C4-2B (cell line): Measurements from ENCODE around the gene PRKAR2B.

Experiments
- ZFX ChIP-seq: fragments of 450-650 bp; IDR thresholded peaks from 2 replicates; pipeline ENCODE4 v1.6.1; 2017
- TF ChIP-seq, protein P1 (sequence below): fragments of 450-650 bp; conservative IDR thresholded peaks from 2 replicates; pipeline ENCODE4 v1.5.1; 2017; ENCODE audit warnings: mild to moderate bottlenecking

DNA sequence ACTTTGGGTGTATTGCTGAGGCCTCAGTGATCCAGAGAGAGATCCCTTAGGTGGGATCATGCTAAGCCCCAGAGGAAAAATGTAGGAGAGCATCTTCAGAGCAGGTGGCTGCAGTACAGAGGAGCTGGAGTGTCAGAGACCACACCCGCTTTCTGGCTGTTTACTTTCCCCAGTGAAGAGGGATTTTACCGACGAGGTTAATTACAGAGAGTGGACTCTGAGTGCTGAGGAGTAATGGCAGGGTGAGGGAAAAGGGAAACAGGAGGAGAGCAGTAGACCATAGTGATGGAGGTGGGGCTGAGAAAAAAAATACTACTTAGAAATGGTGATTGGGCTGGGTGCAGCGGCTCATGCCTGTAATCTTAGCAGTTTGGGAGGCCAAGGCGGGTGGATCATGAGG, 81.0 kb downstream of the PRKAR2B start:
- TF ChIP-seq, protein P1, sequence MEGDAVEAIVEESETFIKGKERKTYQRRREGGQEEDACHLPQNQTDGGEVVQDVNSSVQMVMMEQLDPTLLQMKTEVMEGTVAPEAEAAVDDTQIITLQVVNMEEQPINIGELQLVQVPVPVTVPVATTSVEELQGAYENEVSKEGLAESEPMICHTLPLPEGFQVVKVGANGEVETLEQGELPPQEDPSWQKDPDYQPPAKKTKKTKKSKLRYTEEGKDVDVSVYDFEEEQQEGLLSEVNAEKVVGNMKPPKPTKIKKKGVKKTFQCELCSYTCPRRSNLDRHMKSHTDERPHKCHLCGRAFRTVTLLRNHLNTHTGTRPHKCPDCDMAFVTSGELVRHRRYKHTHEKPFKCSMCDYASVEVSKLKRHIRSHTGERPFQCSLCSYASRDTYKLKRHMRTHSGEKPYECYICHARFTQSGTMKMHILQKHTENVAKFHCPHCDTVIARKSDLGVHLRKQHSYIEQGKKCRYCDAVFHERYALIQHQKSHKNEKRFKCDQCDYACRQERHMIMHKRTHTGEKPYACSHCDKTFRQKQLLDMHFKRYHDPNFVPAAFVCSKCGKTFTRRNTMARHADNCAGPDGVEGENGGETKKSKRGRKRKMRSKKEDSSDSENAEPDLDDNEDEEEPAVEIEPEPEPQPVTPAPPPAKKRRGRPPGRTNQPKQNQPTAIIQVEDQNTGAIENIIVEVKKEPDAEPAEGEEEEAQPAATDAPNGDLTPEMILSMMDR: no peak
- TF ChIP-seq ZFX: no peak
